ENCODE data around the gene TRMT61A. TPM values are rescaled to one million over a fixed set of nuclear protein-coding genes. Genes with fewer than 3 reads are reported as not detected.

TRMT61A gene
- total and polyA plus RNA-seq, 9 of the 15 experiments (the other 6 are each of a cell fraction or from before 2014, with no cell fraction given), result 0.10 to 24.8 (median 5.1) TPM

- no peaks in the 10 kb centered on the region for H3K9me3 ChIP-seq (replicated peaks; ENCODE audit: control insufficient read depth, insufficient read depth, low read depth, low read length)
- in situ Hi-C loops (cut with MboI), result no loop called here
- 45% methylated on average over 9 of the region's 22 CpGs for WGBS (ENCODE audit: insufficient coverage, low coverage, missing lambda C conversion rate)
- no peaks in the 10 kb centered on the region for H3K27me3 ChIP-seq (ENCODE audit: control insufficient read depth in 2 of 2, insufficient read depth in 2 of 2, low read length in 2 of 2)
- H3K4me2 ChIP-seq (ENCODE audit: insufficient read depth, low read length), result no peak overlapping the region
- CTCF ChIA-PET (ENCODE audit: low intra/inter-chr PET ratio), result no interaction called here
- H3K27ac ChIP-seq (ENCODE audit: extremely low read depth, low read depth, low read length), result no peak overlapping the region
- H3K9ac ChIP-seq (ENCODE audit: insufficient read depth in 1 of 2, low read depth in 2 of 2, low read length in 2 of 2), result peak overlapping the region in 1 of 2 experiments; percentile 52; a peak in 1 of 4 replicates
- ATAC-seq (no peak), FAIRE-seq (no peak), DNase-seq (ENCODE audit: extremely low read depth in 1 of 4, low spot score in 3 of 4) (no peak)
- no peaks in the 10 kb centered on the region for H3K79me2 ChIP-seq (ENCODE audit: control insufficient read depth, insufficient read depth, low read length)
- no peak for TF ChIP-seq SAFB (IDR thresholded peaks at IDR 0.05; ENCODE audit: borderline replicate concordance, low read depth, low read length)
- TF ChIP-seq POLR2AphosphoS5 (IDR thresholded peaks at IDR 0.05; ENCODE audit: control insufficient read depth, insufficient read depth, low read depth, low read length), result no peak
- TF ChIP-seq GATAD2A (IDR thresholded peaks at IDR 0.05), result no peak
- no peak for TF ChIP-seq SRSF1 (IDR thresholded peaks at IDR 0.05; ENCODE audit: low read depth, low read length)
- TF ChIP-seq FOXM1 (IDR thresholded peaks at IDR 0.05; ENCODE audit: low read depth), result no peak
- TF ChIP-seq FOXM1 (CRISPR knock-in tag; IDR thresholded peaks at IDR 0.05; ENCODE audit: low read depth), result no peak
- TF ChIP-seq PHF21A (IDR thresholded peaks at IDR 0.05; ENCODE audit: borderline replicate concordance, low read depth), result no peak
- no peak for TF ChIP-seq SRSF7 (optimal IDR thresholded peaks at IDR 0.05; ENCODE audit: low read depth, low read length)
- TF ChIP-seq ZKSCAN1 (IDR thresholded peaks at IDR 0.05; ENCODE audit: low read depth, low read length), result no peak
- no peak for TF ChIP-seq BCL6 (CRISPR knock-in tag; IDR thresholded peaks at IDR 0.05)
- BruUV-seq (replicated peaks), result no TSS peak
- H3K36me3 ChIP-seq (ENCODE audit: control insufficient read depth, insufficient read depth, low read length), result no peaks in the 10 kb centered on the region
- H3K4me1 ChIP-seq (replicated peaks in 1 of 2; ENCODE audit: control insufficient read depth in 2 of 2, insufficient read depth in 2 of 2, low read length in 2 of 2), result peaks cover 2 to 63% of the 10 kb centered on the region in 2 experiments; a peak in 4 of 5 replicates
- no peaks in the 10 kb centered on the region for H3K9me1 ChIP-seq (ENCODE audit: control insufficient read depth, insufficient read depth, low read length)
- H4K20me1 ChIP-seq (replicated peaks; ENCODE audit: control insufficient read depth, insufficient read depth, low read length), result peaks cover 7% of the 10 kb centered on the region
- POLR2A ChIA-PET, result interaction anchor here (0.5 to 1.2 kb wide), 3 partner anchors 12 to 281 kb away, joined by 3 read pairs; no protein-coding TSS in a partner anchor
- intact Hi-C loops (cut with micrococcal nuclease), result no loop called here
- no peak overlapping the region for H3K4me3 ChIP-seq
- H2AFZ ChIP-seq (ENCODE audit: low read depth, low read length), result no peak overlapping the region
These were observed 21.7 kb downstream of the TRMT61A start for GRCh38 chr14:103550451-103551337.

All from K562 (cell line).